Fibroblast of mammary gland (primary cell): ENCODE measurements around the gene MESD.

Source experiments
- DNase-seq: peaks from one replicate; pipeline ENCODE4 v3.0.0-alpha.2; 2010; ENCODE audit warnings: low read depth
- H3K4me3 ChIP-seq: 2 replicates; pipeline ENCODE4 v1.5.1; 2011; ENCODE audit warnings: low read depth, mild to moderate bottlenecking, low read length, moderate library complexity; ENCODE audit not compliant: control insufficient read depth
- CTCF ChIP-seq: conservative IDR thresholded peaks from 2 replicates; pipeline ENCODE4 v1.5.1; 2011; ENCODE audit warnings: low read depth, low read length, inconsistent platforms; ENCODE audit not compliant: control insufficient read depth, insufficient read depth

Gene MESD

DNA sequence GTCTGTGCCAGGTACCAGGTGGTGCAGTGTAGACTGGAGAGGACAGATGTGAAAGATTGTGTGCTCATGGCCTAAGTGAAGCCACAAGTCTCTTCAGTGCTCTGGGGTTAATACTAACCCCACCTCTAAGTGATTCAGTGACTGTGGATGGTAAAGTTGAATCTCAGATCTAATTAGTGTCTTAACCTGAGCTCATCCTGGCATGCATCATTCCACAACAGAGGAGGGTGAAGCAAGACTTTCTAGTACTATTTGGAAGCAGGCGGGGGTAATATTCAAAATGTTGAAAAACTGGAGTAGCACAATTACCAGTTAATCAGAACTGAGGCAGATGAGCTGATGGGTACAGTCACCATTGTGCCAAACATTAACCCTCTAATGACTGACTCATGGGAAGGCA is 2.8 kb upstream of the MESD start:
- no peak overlapping the region for H3K4me3 ChIP-seq

DNA sequence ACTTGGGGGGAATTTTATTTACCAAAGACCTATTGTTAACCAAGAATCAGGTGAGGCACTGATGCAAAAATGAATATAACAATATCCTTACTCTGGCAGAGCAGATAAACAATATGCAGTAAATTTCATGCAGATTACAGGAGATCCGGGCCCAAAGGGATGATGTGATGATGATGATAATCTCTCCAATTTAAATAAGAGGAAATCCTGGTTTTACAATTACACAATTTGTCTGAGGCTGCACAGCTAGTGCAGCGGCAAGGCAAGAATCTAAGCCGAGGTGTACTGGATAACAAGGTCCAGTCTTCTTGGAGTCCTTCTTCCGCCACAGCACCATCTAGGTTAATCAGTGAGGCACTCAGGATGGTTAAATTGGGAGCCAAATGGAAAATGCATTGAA is 2.4 kb upstream of the MESD start:
- no peak for DNase-seq
- TF ChIP-seq CTCF, result no peak

More for the DNA sequence above, 2.8 kb upstream of the MESD start:
- TF ChIP-seq CTCF, result no peak
- DNase-seq, result peak; percentile 70

DNA sequence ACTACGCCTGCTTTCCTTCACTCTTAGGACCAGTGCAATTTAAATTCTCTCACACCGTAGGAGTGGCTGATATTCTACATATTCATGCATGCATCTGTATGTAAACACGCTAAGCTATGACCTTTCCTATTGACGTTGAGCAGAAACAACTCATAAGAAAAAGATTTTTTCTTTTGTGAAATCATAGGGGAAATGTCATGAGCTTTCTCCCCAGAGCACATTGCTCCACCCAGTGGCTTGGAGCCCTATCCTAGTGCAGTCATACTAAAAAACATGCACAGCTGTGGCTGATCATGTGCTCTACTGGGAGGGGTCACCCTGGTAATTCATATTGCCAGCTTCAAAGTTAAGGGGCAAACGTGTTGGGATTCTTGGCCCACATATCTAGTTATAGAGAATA is 1.8 kb upstream of the MESD start:
- H3K4me3 ChIP-seq, result no peak overlapping the region
- peak; percentile 94 for DNase-seq
- TF ChIP-seq CTCF, result peak; percentile 5

More for the DNA sequence above, 2.4 kb upstream of the MESD start:
- no peak overlapping the region for H3K4me3 ChIP-seq

DNA sequence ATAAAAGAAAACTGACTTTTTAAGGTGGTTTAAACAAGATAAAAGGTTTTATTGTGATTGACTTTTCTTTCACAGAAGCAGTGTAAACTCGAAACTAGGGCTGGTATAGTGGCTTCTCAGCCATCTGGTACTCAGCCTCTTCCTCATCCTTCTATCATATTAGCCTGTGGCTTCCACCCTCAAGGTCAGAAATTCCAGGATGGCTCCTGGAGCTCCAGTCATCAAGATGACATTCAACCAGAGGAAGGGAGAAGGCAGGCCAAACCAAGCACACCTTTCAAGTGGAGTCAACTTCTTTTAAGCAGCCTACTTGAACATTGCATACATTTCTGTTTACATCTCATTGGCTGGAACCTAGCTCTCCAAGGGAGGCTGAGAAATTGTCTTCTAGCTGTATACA is 1.3 kb upstream of the MESD start:
- DNase-seq, result peak; percentile 31
- no peak for TF ChIP-seq CTCF
- H3K4me3 ChIP-seq, result no peak overlapping the region

DNA sequence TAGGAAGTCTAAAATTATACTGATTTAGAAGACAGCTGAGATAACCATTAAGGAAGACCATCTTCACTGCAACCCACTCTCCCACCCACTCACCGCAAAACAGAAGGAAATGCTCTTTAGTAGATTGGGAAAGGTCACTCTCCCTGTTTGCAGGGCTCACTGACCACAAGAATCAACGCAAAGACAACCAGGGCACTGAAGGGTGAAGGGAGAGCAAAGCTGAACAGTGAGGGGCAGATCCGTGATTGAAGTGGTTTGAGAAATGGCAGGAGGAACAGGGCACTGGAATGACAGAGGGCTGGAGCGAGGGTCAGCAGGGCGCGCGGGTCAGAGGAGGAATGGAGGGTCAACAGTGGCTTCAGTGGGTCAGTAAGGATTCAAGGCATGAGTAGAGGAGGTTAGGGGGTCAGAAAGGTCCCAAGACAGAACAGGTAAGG is 520 bp downstream of the MESD start:
- DNase-seq, result no peak
- no peak for TF ChIP-seq CTCF
- H3K4me3 ChIP-seq, result peak overlapping the region; percentile 94

- peak overlapping the region; percentile 94 for H3K4me3 ChIP-seq
- no peak for TF ChIP-seq CTCF
- no peak for DNase-seq
Observed at GRCh38 chr15:80988148-80988796, 1.3 kb downstream of the MESD start.

DNA sequence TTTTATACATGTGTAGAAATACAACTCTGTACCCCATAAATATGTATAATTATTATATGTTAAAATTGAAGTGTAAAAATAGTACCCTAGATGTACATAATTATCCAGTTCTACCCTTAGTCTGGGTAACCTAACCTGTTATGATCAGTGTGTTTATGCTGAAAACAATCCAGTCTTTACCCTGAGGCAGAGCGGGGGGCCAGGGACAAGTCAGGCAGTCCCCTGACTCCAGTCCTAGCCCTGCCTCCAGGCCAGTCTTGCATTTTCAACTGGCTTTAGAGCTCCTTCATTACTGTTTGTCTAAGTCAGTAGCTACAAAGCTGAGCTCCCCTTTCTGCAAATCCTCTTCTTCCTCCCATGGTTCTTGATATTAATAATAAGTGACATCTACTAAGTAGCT is 3.1 kb downstream of the MESD start:
- TF ChIP-seq CTCF, result no peak
- no peak overlapping the region for H3K4me3 ChIP-seq
- DNase-seq, result no peak
